Vagina (tissue), 2 donors: ENCODE measurements around the gene PANK3. TPM values are rescaled to one million over a fixed set of nuclear protein-coding genes. Genes with fewer than 3 reads are reported as not detected.
"Not testable (repeated sequence)": the region's sequence is repeated elsewhere in the genome, so short reads cannot be mapped to it uniquely, and the experiment has no call there.

Experiments
- DNase-seq, 2 donors: peaks; one replicate each; pipeline ENCODE4 v3.0.0-alpha.2; 2017; ENCODE audit errors: extremely low spot score in 2 of 2
- H3K27ac ChIP-seq: fragments of 200-600 bp; sonication (generic); one replicate; pipeline ENCODE4 v1.5.1; 2019
- H3K27me3 ChIP-seq: fragments of 200-600 bp; sonication (generic); one replicate; pipeline ENCODE4 v1.5.1; 2019
- H3K36me3 ChIP-seq, 2 donors: fragments of 200-600 bp; sonication (generic); one replicate each; pipeline ENCODE4 v1.5.1; 2017 to 2019
- H3K4me1 ChIP-seq: fragments of 200-600 bp; sonication (generic); one replicate; pipeline ENCODE4 v1.5.1; 2019
- H3K4me3 ChIP-seq, 2 donors: fragments of 200-600 bp; sonication (generic); 1 replicate in 1 of 2; 2 replicates in 1 of 2; pipeline ENCODE4 v1.5.1; 2016 to 2019
- H3K9me3 ChIP-seq: fragments of 200-600 bp; sonication (generic); one replicate; pipeline ENCODE4 v1.5.1; 2019
- CTCF ChIP-seq, 3 experiments: fragments of 450-650 bp in 2 of 3; fragments of 200-600 bp in 1 of 3; sonication (generic) in 1 of 3; IDR thresholded peaks; one replicate each; pipeline ENCODE4 v1.5.1; 2017 to 2019; ENCODE audit warnings: antibody characterized with exemption in 3 of 3, mild to moderate bottlenecking in 2 of 3, moderate library complexity in 2 of 3
- POLR2A ChIP-seq, 2 donors: fragments of 450-650 bp; IDR thresholded peaks; one replicate each; pipeline ENCODE4 v1.6.1; 2017; ENCODE audit warnings: antibody characterized with exemption in 2 of 2, mild to moderate bottlenecking in 2 of 2, moderate library complexity in 2 of 2
- POLR2AphosphoS5 ChIP-seq, 2 donors: sonication (generic); formaldehyde crosslinking; IDR thresholded peaks; one replicate each; pipeline ENCODE4 v1.9.0; 2017; ENCODE audit warnings: antibody characterized with exemption in 2 of 2, mild to moderate bottlenecking in 2 of 2, low read depth in 1 of 2; ENCODE audit not compliant: insufficient read depth in 1 of 2
- intact Hi-C: fragments of 100-400 bp; cut with DNase I; formaldehyde crosslinking; loops from one replicate; pipeline ENCODE4 v1.15.1; 2023
- total RNA-seq: library from RNA; depleted of rRNA; stranded (reverse); fragments of >200 nt; gene quantifications from one replicate; pipeline ENCODE4 v1.2.3, GENCODE V29; 2016

The PANK3 gene
- total RNA-seq, 1 donor from 2014 or later, result 29.5 TPM

- TF ChIP-seq POLR2AphosphoS5 (IDR thresholded peaks at IDR 0.05; ENCODE audit: insufficient read depth in 1 of 2, low read depth in 1 of 2), result peak; percentile 87 to 91
- no peak for TF ChIP-seq CTCF (IDR thresholded peaks at IDR 0.05)
- TF ChIP-seq POLR2A (IDR thresholded peaks at IDR 0.05), result peak in 1 of 2 donors; percentile 94
- Histone ChIP-seq H3K36me3 (no peaks in the 10 kb centered on the region), H3K27ac (peak overlapping the region; percentile 96), H3K9me3 (no peaks in the 10 kb centered on the region), H3K27me3 (no peaks in the 10 kb centered on the region), H3K4me3 (peak overlapping the region; percentile 90 to 93), H3K4me1 (peaks cover 34% of the 10 kb centered on the region)
- DNase-seq, result peak in 1 of 2 donors; percentile 100
- intact Hi-C loops, result no loop called here
Measured at GRCh38 chr5:168579488-168580226, 489 bp upstream of the PANK3 start.

- no peak for DNase-seq
- no peaks in the 10 kb centered on the region for H3K36me3 ChIP-seq
- peaks cover 34% of the 10 kb centered on the region for H3K4me1 ChIP-seq
- no peak for TF ChIP-seq CTCF (IDR thresholded peaks at IDR 0.05)
- TF ChIP-seq POLR2AphosphoS5 (IDR thresholded peaks at IDR 0.05; ENCODE audit: insufficient read depth in 1 of 2, low read depth in 1 of 2), result no peak
- TF ChIP-seq POLR2A (IDR thresholded peaks at IDR 0.05), result no peak
- H3K4me3 ChIP-seq, result peak overlapping the region; percentile 90 to 93
- no peaks in the 10 kb centered on the region for H3K9me3 ChIP-seq
- peak overlapping the region; percentile 96 for H3K27ac ChIP-seq
- H3K27me3 ChIP-seq, result no peaks in the 10 kb centered on the region
- intact Hi-C loops, result no loop called here
Measured at GRCh38 chr5:168578006-168578405, 1.2 kb downstream of the PANK3 start.

GRCh38 chr5:168575391-168576372 lies 3.5 kb downstream of the PANK3 start:
- TF ChIP-seq POLR2A (IDR thresholded peaks at IDR 0.05) (no peak), POLR2AphosphoS5 (IDR thresholded peaks at IDR 0.05; ENCODE audit: insufficient read depth in 1 of 2, low read depth in 1 of 2) (no peak)

GRCh38 chr5:168574156-168574555 lies 5.0 kb downstream of the PANK3 start:
- peaks cover 34% of the 10 kb centered on the region for H3K4me1 ChIP-seq
- not testable (repeated sequence) for H3K27ac ChIP-seq

More at GRCh38 chr5:168575391-168576372, 3.5 kb downstream of the PANK3 start:
- DNase-seq, result no peak
- no peak overlapping the region for H3K4me3 ChIP-seq
- peaks cover 41% of the 10 kb centered on the region for H3K4me1 ChIP-seq
- H3K27ac ChIP-seq, result no peak overlapping the region
- H3K9me3 ChIP-seq, result no peaks in the 10 kb centered on the region
- H3K36me3 ChIP-seq, result no peaks in the 10 kb centered on the region
- H3K27me3 ChIP-seq, result no peaks in the 10 kb centered on the region
- intact Hi-C loops, result no loop called here

GRCh38 chr5:168573663-168574062 lies 5.5 kb downstream of the PANK3 start:
- intact Hi-C loops, H3K9me3 ChIP-seq, H3K27me3 ChIP-seq, H3K36me3 ChIP-seq, DNase-seq, H3K27ac ChIP-seq, H3K4me3 ChIP-seq: not testable (repeated sequence)
- peaks cover 34% of the 10 kb centered on the region for H3K4me1 ChIP-seq

More at GRCh38 chr5:168574156-168574555, 5.0 kb downstream of the PANK3 start:
- intact Hi-C loops, H3K27me3 ChIP-seq, H3K36me3 ChIP-seq, H3K9me3 ChIP-seq, H3K4me3 ChIP-seq, DNase-seq: not testable (repeated sequence)

GRCh38 chr5:168570490-168571328 lies 8.5 kb downstream of the PANK3 start:
- TF ChIP-seq POLR2AphosphoS5 (IDR thresholded peaks at IDR 0.05; ENCODE audit: insufficient read depth in 1 of 2, low read depth in 1 of 2) (no peak), POLR2A (IDR thresholded peaks at IDR 0.05) (no peak), CTCF (IDR thresholded peaks at IDR 0.05) (no peak)
- Histone ChIP-seq H3K27me3 (no peaks in the 10 kb centered on the region), H3K27ac (no peak overlapping the region), H3K4me1 (peaks cover 13% of the 10 kb centered on the region), H3K9me3 (no peaks in the 10 kb centered on the region), H3K36me3 (peaks cover 0 to 27% of the 10 kb centered on the region in 2 donors), H3K4me3 (no peak overlapping the region)
- DNase-seq, result no peak
- intact Hi-C loops, result no loop called here
